Fibroblast of lung (primary cell): ENCODE data around the gene NAXE.

Source experiments
- EZH2 ChIP-seq: IDR thresholded peaks from 2 replicates; pipeline ENCODE4 v1.5.1; 2012; ENCODE audit warnings: low read length, control low read depth, mild to moderate bottlenecking; ENCODE audit errors: missing control alignments
- TF ChIP-seq, protein P1 (sequence below), 2 donors: IDR thresholded peaks in 1 of 2; conservative IDR thresholded peaks in 1 of 2; 1 replicate in 1 of 2; 2 replicates in 1 of 2; pipeline ENCODE4 v1.5.1; 2011 to 2012; ENCODE audit warnings: low read length in 2 of 2, control low read depth in 1 of 2, inconsistent platforms in 1 of 2, low read depth in 1 of 2, mild to moderate bottlenecking in 1 of 2

DNA sequence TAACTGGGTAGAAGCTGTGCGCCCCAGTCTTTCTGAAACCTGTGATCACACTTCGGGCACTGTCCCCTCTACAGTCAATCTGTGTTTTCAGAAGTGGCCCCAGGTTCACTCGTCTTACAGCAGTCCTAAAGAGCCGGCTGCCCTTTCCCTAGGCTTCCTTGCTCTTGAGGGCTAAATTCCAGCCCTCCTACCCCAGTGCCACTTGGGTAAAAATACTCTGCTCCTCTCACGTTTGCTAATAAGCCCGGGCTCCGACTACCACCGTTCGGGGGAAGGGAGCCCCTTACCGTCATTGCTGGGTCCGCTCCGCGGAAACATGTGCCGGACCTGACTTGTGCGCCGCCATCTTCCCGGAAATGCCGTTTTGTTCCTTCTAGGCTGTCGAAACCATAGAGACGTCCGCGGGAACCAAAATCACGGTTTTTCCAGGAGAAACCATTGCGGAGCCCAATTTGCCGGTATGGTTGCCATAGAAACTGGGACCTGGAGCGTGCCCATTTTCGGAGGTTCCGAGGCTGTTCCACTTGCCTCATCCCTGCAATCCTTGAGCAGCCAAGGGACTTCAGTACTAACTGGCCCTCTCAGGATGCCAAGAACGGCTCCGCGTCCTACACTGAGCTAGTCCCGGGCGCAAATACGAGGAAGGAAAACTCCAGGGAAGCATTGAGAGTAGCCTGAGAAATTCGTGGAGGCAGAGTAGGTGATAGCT is 9.7 kb downstream of the NAXE start, which contains the start of gene GPATCH4:
- TF ChIP-seq, protein P1, sequence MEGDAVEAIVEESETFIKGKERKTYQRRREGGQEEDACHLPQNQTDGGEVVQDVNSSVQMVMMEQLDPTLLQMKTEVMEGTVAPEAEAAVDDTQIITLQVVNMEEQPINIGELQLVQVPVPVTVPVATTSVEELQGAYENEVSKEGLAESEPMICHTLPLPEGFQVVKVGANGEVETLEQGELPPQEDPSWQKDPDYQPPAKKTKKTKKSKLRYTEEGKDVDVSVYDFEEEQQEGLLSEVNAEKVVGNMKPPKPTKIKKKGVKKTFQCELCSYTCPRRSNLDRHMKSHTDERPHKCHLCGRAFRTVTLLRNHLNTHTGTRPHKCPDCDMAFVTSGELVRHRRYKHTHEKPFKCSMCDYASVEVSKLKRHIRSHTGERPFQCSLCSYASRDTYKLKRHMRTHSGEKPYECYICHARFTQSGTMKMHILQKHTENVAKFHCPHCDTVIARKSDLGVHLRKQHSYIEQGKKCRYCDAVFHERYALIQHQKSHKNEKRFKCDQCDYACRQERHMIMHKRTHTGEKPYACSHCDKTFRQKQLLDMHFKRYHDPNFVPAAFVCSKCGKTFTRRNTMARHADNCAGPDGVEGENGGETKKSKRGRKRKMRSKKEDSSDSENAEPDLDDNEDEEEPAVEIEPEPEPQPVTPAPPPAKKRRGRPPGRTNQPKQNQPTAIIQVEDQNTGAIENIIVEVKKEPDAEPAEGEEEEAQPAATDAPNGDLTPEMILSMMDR (conservative IDR thresholded peaks at IDR 0.05 in 1 of 2, IDR thresholded peaks at IDR 0.05 in 1 of 2; ENCODE audit: low read depth in 1 of 2, low read length in 2 of 2) = no peak
- TF ChIP-seq EZH2 = no peak
